Raji (cell line): ENCODE data around the gene TRO.

ENCODE experiments used
- POLR2A ChIP-seq: IDR thresholded peaks from 2 replicates; pipeline ENCODE4 v1.6.1; 2011; ENCODE audit warnings: low read depth, low read length, control low read depth; ENCODE audit not compliant: insufficient read depth

TRO gene

DNA sequence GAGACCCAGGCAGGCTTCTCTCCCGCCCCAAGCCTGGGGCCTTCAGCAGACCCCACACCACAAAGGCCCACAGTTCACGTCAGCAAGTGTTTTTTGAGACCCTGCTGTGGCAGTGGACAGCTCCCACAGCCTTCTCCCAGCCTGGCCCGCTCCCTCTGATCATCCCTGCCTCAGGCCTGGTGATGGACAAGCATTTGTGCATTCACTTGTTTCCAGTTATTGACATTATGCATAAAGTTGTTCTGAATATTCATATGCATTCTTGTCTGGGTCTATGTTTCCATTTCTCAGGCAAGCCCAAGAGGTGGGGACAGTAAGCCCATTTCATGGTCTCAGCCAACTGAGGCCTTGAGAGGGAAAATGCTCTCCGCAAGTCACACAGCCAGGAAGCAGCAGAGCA is 14.7 kb downstream of the TRO start:
- TF ChIP-seq POLR2A: no peak

GRCh38 chrX:54937416-54937815 is 16.8 kb downstream of the TRO start:
- no peak for TF ChIP-seq POLR2A

DNA sequence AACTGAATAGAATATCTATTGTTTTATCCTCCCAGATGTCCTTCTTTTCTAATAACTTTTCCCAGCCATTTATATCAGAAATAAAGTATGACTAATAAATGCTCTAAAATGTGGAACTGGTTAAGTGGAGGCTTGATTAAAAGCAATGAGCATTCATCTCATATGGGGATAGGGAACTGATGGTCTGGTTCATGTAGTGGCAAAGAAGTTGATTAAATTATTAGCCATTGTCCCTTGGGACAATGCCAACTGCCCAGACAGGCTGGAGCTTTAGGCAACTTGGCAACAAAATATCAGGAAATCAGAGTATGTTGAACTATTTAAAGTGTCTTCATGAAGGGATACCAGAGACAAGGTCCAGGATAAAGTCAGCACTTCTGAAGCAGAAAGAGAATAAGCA is 24.2 kb downstream of the TRO start:
- TF ChIP-seq POLR2A: no peak

DNA sequence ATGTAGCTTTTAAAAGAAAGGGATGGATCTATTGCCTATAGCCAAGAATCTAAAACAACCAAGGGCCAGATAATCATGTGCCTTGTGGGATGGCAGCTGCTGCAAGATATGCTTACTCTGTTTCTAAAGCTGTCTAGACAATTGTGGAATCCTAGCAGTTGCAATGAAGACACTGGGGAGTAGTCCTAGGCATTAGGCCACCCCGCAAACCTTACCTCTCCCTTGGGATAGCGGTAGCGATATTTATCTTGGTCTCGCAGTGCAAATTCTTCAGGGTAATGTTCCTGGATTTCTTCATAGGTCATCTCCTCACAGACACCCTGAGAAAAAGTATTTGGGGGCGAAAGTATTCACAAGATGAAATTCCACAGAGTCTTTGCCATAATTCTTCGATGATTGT is 24.6 kb downstream of the TRO start:
- TF ChIP-seq POLR2A: no peak

DNA sequence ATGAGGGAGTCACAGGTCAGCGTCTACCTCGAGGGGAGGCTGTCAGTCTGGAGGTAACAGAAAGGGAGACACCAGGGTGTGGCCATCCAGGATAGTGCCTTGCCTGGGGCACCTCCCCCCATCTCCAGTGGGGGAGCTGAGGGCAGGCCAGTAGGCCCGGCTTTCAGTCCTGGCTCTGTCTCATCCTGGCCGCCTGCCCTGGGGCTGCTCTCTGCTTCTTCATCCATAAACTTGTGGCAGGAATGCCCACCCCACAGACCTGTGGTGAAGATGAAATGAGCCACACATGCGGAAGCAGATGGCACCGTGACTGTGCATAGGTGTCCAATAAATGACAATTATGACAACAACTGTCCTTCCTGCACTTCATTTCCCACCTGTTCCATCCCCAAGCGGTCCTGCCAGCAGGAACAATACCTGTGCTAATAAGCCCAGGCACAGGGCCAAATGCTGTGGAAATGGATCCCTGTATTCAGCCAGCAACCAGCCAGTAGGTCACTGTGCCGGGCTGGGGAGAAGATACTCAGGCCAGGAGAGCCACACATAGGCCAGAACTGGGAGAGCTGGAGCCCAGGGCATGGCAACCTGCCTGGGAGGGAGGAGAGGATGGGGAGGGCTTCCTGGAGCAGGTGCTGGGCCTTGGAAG is 30.2 kb downstream of the TRO start:
- TF ChIP-seq POLR2A: no peak

DNA sequence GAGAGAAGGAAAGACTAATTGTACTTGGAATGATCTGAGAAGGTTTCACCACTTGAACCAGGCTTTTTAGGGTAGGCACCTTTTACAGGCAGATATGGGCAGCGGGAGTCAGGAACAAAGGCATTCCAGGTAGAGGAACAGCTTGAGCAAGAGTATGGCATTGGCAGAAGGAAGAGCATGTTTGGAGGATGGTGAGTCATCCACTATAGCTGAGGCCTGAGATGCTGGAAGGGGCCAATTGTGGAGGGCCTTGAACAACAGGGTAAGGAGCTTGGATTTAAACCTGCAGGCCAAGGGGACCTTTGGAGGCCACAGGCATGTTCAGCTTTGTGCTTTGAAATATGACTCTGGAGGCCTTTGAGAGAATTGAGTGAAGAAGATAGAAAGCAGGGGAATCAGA is 41.1 kb downstream of the TRO start:
- TF ChIP-seq POLR2A: no peak

DNA sequence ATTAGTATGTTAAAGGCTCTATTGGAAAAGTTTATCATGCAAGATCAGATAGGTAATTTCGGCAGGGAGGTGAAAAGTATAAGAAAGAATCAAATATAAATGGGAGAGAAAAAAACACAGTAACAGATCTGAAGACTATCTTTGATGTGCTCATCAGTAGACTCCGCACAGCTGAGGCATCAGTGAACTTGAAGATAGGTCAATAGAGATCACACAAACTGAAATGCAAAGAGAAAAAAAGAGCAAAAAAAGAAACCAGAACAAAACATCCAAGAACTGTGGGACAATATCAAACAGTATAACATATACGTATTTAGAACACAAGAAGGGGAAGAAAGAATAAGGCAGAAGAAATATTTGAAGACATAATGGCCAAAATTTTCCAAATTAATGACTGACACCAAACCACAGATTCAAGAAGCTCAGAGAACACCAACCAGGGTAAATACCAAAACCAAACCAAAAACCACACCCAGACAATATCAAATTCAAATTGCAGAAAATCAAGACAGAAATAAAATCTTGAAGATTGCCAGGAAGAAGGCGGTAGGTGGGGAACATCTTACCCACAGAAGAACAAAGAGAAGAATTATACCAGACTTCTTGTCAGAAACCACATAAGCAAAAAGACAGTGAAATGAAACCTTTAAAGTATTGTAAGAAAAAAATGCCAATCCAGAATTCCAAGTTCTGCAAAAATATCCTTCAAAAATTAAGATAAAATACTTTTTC is 44.3 kb downstream of the TRO start:
- no peak for TF ChIP-seq POLR2A

DNA sequence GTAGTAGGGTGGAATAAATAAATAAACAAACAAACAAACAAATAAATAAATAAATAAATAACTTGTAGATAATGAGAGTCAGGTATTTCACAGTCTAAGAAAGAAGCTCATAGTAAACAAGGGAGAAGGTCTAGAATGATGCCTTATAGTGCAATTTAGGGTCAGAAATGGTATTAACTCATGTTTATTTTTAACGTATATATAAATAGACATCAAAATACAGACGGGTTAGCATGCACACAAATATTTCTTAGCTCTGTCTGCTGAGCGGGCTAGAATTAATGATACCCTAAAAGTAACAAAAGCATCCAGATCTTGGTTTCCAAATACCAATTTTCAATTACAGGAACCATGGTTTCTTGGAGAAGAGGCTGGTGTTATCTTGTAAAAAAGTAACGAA is 56.8 kb downstream of the TRO start:
- no peak for TF ChIP-seq POLR2A

GRCh38 chrX:54978448-54978847 is 57.8 kb downstream of the TRO start:
- TF ChIP-seq POLR2A: no peak

- TF ChIP-seq POLR2A: no peak
These were observed 58.8 kb downstream of the TRO start for GRCh38 chrX:54979432-54979831.

- no peak for TF ChIP-seq POLR2A
These were observed 59.7 kb downstream of the TRO start for GRCh38 chrX:54980334-54980733.
